ENCODE measurements around the gene RAI1.

Gene RAI1

DNA sequence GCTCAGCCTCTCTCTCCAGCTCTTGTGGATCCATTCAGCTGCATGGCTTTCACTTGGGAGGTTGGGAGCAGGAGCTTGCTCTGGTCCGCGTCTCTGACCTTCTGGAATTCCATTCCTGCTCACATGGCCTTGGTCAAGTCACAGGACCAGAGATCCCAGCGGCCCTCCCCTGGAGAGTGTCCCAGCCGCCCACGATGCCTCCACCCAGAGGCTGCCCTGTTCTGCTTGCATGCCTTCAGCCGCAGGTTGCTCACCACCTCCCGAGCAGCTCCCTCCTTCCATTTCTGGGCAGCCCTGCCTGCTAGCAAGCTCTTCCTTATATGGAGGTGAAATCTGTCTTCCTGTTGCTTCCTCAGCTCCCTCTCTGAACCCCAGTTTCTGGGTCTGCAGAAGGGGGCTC is 32.6 kb downstream of the RAI1 start:
- DNase-seq (ENCODE audit: low read depth) = no peak
- no peak overlapping the region; the same call in 1 of the 2 replicates for H3K4me3 ChIP-seq (ENCODE audit: low read depth, low read length)
- no peak for TF ChIP-seq CTCF (IDR thresholded peaks at IDR 0.05; ENCODE audit: control insufficient read depth, extremely low read depth, insufficient read depth)

DNA sequence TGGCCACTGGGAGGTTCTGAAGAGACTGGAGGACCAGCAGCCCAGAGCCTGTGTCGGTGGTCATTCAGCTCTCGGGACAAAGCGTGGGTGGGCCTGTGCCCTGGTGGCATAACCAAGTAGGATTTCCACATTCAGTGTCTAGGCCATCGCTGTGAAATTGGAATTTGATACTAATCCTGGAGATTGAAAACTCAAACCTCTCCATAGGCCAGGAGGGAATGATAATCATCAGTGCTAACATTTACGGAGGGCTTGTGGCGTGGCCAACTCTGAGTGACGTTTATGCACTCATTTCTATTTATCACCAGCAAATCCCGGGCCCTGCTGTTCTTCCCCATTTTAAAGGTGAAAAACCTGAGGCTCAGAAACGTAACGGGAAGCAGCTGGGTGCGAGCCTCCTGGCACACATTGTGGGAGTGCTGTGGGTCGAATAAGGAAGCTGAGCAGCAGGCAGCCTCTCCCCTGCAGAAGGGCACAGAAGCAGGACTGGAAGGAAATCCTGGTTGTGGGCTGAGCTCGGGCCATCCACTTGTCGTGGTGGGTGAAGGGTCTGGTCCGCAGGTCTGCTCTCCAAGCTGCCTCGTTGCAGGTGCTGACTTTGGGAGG is 33.1 kb downstream of the RAI1 start:
- no peak for TF ChIP-seq CTCF (IDR thresholded peaks at IDR 0.05; ENCODE audit: control insufficient read depth, extremely low read depth, insufficient read depth)
- H3K4me3 ChIP-seq (ENCODE audit: low read depth, low read length) = no peak overlapping the region; the same call in 1 of the 2 replicates
- DNase-seq (ENCODE audit: low read depth) = no peak

GRCh38 chr17:17714879-17715278 is 33.6 kb downstream of the RAI1 start:
- DNase-seq (ENCODE audit: low read depth) = no peak
- TF ChIP-seq CTCF (IDR thresholded peaks at IDR 0.05; ENCODE audit: control insufficient read depth, extremely low read depth, insufficient read depth) = no peak
- no peak overlapping the region for H3K4me3 ChIP-seq (ENCODE audit: low read depth, low read length)

GRCh38 chr17:17716837-17717523 is 35.7 kb downstream of the RAI1 start:
- no peak overlapping the region for H3K4me3 ChIP-seq (ENCODE audit: low read depth, low read length)
- no peak for DNase-seq (ENCODE audit: low read depth)
- TF ChIP-seq CTCF (IDR thresholded peaks at IDR 0.05; ENCODE audit: control insufficient read depth, extremely low read depth, insufficient read depth) = no peak

DNA sequence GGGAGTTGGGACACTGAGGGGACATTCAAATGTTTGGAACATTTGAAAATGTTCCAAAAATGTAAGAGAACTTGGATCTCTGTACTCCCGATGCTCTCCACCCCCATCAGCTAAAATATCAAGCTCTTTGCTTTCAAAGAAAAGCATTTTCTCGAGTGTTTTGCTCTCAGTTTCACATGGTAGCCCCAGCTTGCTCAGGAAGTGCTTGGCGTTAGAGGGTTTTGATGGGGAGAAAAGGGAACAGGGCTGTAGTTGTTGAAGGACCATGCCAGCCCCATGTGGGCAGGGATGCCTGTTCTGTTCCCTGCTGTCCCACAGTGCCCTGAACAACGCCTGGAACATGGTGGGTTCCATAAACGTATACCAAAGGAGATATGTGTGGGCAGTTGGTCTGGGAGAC is 37.0 kb downstream of the RAI1 start:
- no peak for DNase-seq (ENCODE audit: low read depth)
- no peak for TF ChIP-seq CTCF (IDR thresholded peaks at IDR 0.05; ENCODE audit: control insufficient read depth, extremely low read depth, insufficient read depth)
- H3K4me3 ChIP-seq (ENCODE audit: low read depth, low read length) = no peak overlapping the region

DNA sequence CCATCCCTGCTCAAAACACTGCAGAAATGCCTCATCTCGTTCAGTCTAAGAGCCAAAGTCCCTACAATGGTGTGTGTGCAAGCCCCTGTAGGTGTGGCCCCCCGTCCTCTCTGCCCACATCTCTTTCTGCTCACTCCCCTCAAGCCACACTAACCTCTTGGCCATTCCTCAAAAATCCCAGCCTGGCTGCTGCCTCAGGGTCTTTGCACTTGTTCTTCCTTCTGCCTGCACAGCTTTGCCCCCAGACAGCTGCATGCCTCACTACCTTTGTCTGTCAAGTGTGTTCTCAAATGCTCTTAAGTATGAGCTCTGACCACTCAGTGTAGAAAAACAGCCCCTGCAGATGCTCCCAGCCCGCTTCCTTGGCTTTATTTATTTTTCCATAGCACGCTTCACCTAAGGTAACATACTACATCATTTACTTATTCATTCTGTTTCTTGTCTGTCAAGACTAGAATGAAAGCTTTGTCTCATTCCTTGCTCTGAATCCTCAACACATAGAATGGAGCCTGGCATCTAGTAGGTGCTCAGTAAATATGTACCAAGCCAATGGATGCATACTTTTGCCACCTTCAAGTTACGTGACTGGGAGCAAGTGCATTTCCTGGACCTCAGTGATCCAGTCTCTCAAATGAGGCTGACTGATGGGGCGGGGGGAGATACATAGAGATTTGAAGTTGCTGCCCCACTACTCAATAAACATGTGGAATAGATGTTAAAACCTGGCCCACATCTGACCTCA is 38.1 kb downstream of the RAI1 start:
- TF ChIP-seq CTCF (IDR thresholded peaks at IDR 0.05; ENCODE audit: control insufficient read depth, extremely low read depth, insufficient read depth) = no peak
- no peak for DNase-seq (ENCODE audit: low read depth)

More for the DNA sequence above, 38.1 kb downstream of the RAI1 start:
- no peak overlapping the region for H3K4me3 ChIP-seq (ENCODE audit: low read depth, low read length)
